Central memory CD4-positive, alpha-beta T cell (primary cell): ENCODE data around the gene ORMDL3.

Experiments used
- DNase-seq: peaks from one replicate; pipeline ENCODE4 v3.0.0; 2022
- total RNA-seq, 3 experiments: gene quantifications; one replicate each; lab custom pipeline; 2026; lab: John Stamatoyannopoulos, UW

The ORMDL3 gene
- 61.9 to 124 (median 123) reads per million in 3 experiments for total RNA-seq

- DNase-seq, result peak; percentile 88
These were observed at the start of gene ORMDL3, which contains the start of gene LRRC3C for GRCh38 chr17:39927101-39927928. Gene ORMDL3, minus strand, starts transcription at chr17:39927601. Its CDS starts 3,398 bp downstream, at chr17:39924203. Gene LRRC3C, plus strand, starts transcription at chr17:39927732. Its CDS starts 13,792 bp downstream, at chr17:39941524.

GRCh38 chr17:39975801-39976200 lies 48.4 kb upstream of the ORMDL3 start:
- DNase-seq, result no peak

GRCh38 chr17:39974433-39974832 lies 47.0 kb upstream of the ORMDL3 start:
- DNase-seq, result no peak

GRCh38 chr17:39973496-39973895 lies 46.1 kb upstream of the ORMDL3 start:
- DNase-seq, result no peak

GRCh38 chr17:39972271-39972670 lies 44.9 kb upstream of the ORMDL3 start:
- no peak for DNase-seq

- no peak for DNase-seq
These were observed 43.7 kb upstream of the ORMDL3 start for GRCh38 chr17:39971076-39971603.

- no peak for DNase-seq
These were observed 42.8 kb upstream of the ORMDL3 start for GRCh38 chr17:39970157-39970692.

- no peak for DNase-seq
These were observed 42.0 kb upstream of the ORMDL3 start for GRCh38 chr17:39969375-39969774.

- DNase-seq, result no peak
These were observed 41.4 kb upstream of the ORMDL3 start for GRCh38 chr17:39968761-39969160.

GRCh38 chr17:39966771-39967170 lies 39.4 kb upstream of the ORMDL3 start:
- no peak for DNase-seq

GRCh38 chr17:39965017-39965699 lies 37.8 kb upstream of the ORMDL3 start:
- no peak for DNase-seq

- no peak for DNase-seq
These were observed 36.4 kb upstream of the ORMDL3 start for GRCh38 chr17:39963829-39964228.

- no peak for DNase-seq
These were observed 35.3 kb upstream of the ORMDL3 start, which contains the start of gene GSDMA for GRCh38 chr17:39962642-39963220. Gene GSDMA, plus strand, starts transcription at chr17:39963004. Its CDS starts 2,684 bp downstream, at chr17:39965688.

GRCh38 chr17:39960524-39961041 lies 33.2 kb upstream of the ORMDL3 start:
- no peak for DNase-seq

GRCh38 chr17:39955726-39956225 lies 28.4 kb upstream of the ORMDL3 start:
- DNase-seq, result no peak

GRCh38 chr17:39954876-39955275 lies 27.5 kb upstream of the ORMDL3 start:
- no peak for DNase-seq

- no peak for DNase-seq
These were observed 26.1 kb upstream of the ORMDL3 start for GRCh38 chr17:39953471-39953888.

GRCh38 chr17:39952680-39953470 lies 25.5 kb upstream of the ORMDL3 start:
- peak; percentile 88 for DNase-seq

- no peak for DNase-seq
These were observed 24.7 kb upstream of the ORMDL3 start for GRCh38 chr17:39951924-39952679.

GRCh38 chr17:39950871-39951348 lies 23.5 kb upstream of the ORMDL3 start:
- no peak for DNase-seq

- no peak for DNase-seq
These were observed 21.6 kb upstream of the ORMDL3 start for GRCh38 chr17:39949028-39949427.
